LNCaP clone FGC (cell line): ENCODE results near the gene C1QTNF8.
"Not testable (repeated sequence)": the region's sequence is repeated elsewhere in the genome, so short reads cannot be mapped to it uniquely, and the experiment has no call there.

Source experiments
- DNase-seq: peaks from one replicate; pipeline ENCODE4 v3.0.0-alpha.2; 2011; ENCODE audit warnings: low read depth
- H3K4me3 ChIP-seq: 2 replicates; pipeline ENCODE4 v1.5.1; 2011; ENCODE audit warnings: mild to moderate bottlenecking, low read depth, low read length, control low read depth
- TF ChIP-seq, protein P1 (sequence below): IDR thresholded peaks from 2 replicates; pipeline ENCODE4 v1.5.1; 2012; ENCODE audit warnings: mild to moderate bottlenecking; ENCODE audit not compliant: control insufficient read depth, insufficient read depth; ENCODE audit errors: extremely low read depth

Gene C1QTNF8

DNA sequence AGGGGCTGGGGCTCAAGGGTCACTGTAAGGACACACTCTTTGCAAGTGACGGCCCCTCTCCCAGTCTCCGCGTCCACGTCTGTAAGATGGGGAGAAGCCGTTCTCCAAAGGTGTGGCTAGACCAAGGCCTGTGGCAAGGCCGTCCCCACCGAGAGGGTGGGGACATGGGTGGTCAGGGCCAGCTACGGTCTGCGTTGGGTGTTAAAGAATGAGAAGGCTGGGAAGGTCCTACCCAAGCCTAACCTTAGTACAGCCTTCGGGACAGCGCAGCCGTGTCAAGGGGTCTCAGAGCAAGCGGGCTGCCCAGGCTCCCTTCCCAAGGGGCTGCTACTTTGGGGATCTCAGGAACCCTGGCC lies 1.9 kb downstream of the C1QTNF8 start:
- no peak overlapping the region for H3K4me3 ChIP-seq
- TF ChIP-seq, protein P1, sequence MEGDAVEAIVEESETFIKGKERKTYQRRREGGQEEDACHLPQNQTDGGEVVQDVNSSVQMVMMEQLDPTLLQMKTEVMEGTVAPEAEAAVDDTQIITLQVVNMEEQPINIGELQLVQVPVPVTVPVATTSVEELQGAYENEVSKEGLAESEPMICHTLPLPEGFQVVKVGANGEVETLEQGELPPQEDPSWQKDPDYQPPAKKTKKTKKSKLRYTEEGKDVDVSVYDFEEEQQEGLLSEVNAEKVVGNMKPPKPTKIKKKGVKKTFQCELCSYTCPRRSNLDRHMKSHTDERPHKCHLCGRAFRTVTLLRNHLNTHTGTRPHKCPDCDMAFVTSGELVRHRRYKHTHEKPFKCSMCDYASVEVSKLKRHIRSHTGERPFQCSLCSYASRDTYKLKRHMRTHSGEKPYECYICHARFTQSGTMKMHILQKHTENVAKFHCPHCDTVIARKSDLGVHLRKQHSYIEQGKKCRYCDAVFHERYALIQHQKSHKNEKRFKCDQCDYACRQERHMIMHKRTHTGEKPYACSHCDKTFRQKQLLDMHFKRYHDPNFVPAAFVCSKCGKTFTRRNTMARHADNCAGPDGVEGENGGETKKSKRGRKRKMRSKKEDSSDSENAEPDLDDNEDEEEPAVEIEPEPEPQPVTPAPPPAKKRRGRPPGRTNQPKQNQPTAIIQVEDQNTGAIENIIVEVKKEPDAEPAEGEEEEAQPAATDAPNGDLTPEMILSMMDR: no peak

DNA sequence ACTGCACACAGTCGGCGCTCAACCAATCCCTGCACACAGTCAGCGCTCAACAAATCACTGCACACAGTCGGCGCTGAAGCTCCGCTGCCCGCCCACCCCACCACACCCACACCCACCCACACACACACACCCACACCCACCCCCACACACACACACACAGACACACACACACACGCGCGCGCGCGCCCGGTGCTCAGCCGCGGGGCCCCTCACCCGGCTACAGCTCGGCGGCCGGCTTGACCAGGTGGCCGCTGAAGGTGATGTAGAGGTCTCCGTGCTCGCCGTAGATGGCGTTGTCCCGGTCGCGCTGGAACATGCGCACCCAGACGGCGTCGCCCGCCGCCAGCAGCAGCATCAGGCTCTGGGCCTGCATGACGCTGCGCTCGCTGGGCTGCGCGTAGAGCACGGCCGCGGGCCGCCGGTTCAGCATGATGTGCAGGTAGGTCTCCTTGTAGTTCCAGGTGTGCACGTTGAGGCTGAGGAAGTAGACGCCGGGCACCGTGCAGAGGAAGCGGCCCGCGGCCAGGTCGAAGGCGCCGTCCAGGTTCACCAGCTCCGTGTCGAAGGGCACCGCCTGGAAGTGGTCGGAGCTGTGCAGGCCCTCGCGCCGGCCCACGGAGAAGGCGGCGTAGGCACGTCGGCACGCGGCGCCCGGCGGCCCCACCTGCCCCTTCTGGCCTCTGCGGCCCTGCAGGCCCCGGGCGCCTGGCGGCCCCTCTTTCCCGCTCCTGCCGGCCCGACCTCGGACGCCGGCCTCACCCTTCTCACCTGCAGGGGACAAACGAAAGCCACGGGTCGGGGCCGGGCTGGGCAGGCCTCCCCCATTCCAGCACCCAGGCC lies 2.5 kb downstream of the C1QTNF8 start:
- DNase-seq: no peak
- TF ChIP-seq, protein P1: no peak
- no peak overlapping the region for H3K4me3 ChIP-seq

More for the DNA sequence above, 1.9 kb downstream of the C1QTNF8 start:
- no peak for DNase-seq

DNA sequence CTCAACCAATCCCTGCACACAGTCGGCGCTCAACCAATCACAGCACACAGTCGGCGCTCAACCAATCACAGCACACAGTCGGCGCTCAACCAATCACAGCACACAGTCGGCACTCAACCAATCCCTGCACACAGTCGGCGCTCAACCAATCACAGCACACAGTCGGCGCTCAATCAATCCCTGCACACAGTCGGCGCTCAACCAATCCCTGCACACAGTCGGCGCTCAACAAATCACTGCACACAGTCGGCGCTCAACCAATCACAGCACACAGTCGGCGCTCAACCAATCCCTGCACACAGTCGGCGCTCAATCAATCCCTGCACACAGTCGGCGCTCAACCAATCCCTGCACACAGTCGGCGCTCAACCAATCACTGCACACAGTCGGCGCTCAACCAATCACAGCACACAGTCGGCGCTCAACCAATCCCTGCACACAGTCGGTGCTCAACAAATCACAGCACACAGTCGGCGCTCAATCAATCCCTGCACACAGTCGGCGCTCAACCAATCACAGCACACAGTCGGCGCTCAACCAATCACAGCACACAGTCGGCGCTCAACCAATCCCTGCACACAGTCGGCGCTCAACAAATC lies 3.3 kb downstream of the C1QTNF8 start:
- H3K4me3 ChIP-seq, DNase-seq: not testable (repeated sequence)

DNA sequence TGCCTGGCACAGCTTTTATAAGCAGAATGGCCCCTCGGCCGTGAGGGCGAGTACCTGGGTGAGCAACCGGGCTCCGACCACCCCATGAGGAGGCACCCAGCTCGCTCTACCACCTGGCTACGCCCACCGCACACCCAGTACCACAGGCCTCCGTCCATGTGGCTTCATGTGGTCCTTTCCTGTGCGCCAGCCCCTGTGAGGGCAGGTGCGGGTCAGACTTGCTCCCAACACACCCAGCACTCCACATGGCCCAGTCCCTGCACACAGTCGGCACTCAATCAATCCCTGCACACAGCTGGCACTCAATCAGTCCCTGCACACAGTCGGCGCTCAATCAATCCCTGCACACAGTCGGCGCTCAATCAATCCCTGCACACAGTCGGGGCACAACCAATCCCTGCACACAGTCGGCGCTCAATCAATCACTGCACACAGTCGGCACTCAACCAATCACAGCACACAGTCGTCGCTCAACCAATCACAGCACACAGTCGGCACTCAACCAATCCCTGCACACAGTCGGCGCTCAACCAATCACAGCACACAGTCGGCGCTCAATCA lies 4.0 kb downstream of the C1QTNF8 start:
- DNase-seq: no peak
- no peak overlapping the region for H3K4me3 ChIP-seq
- TF ChIP-seq, protein P1: no peak

DNA sequence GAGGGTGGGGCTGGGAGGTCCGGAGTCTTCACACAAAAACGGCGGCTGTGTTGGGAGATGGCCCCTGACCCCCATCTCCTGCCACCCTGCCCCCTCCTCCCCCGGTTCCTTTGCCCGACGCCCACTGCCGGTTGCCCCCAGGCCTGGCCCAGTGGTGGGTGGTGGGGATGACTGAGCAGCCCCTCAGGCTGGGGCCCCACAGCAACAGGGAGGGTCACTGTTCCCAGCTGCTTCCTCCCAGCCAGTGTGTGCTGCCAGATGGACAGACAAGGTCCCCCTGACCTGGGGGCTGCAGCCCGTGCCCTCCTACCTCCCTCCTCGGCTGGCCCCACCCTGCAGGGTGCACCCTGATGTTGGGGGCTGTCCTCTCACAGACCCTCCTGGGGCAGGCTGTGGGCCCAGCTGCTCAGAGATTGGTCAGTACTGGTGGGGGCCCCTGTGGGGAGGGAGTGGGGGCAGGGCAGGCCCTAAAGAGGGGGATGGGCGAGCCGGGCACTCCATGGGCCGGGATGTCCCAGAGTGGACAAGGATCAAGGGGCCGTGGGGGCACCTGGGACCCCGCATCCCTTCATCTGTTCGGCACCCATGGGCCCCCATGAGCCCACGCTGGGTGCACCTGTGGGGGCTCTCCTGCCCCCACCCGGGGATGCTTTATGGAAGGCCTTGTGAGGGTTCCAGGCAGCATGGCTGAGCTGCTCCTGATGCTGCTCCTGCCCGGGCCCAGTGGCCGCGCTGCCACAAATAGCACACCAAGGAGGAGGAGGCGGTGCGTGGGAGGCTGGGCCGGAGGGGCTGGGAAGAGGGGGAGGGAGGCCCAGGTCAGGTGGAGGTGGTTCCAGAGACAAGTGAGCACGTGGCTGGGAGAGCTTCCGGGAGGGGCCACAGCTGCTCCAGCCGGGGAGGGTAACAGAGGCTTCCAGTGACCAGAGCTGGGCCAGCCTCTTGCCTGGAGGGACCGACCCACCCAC lies 5.1 kb downstream of the C1QTNF8 start:
- no peak for DNase-seq
- no peak overlapping the region for H3K4me3 ChIP-seq
- TF ChIP-seq, protein P1: no peak

DNA sequence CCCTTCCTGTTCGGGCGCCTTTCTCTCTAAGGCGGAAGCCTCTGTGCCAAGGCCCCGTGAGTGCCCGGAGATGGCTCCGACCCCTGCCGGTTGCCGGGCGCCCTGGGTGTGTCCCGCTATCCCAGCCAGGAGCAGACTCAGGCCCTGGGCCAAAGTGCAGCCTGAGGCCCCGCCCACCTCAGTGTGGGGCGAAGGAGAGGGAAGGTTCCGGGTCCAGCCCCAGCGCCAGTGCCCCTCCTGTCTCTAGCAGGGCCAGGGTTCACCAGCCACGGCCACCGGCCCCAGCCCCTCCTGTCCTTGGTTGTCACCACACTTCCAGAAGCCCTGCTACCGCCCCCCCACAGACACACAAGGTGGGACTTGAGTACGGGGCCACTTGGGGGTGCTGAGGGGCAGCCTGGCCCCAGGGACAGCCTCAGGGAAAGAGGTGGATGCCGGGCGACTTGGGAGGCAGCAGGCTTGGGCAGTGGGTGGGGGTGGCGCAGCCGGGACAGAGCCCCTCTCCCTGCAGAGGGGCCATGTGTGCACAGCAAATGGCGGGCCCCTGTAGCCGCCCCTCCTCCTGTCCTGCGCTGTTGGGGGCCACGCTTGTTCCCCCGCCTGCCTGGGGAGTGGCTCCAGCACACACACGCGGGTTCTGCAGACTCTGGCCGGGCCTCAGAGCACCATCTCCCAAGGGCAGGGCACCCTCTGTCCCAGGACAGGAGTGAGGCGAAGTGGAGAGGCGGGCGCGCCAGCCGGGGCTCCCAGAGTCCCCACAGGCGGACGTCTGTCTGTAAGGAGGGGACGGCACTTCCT lies 6.0 kb downstream of the C1QTNF8 start:
- TF ChIP-seq, protein P1: no peak
- no peak for DNase-seq
- no peak overlapping the region for H3K4me3 ChIP-seq
